SK-N-SH (cell line): ENCODE results near the gene TGIF1. TPM values are rescaled to one million over a fixed set of nuclear protein-coding genes. Genes with fewer than 3 reads are reported as not detected.

Source experiments
- CTCF ChIA-PET: fragments of 300-600, 350-600 bp; formaldehyde crosslinking; extraction: SDS; loops from one replicate; lab custom pipeline; 2021; lab: Yijun Ruan, JAX
- POLR2A ChIA-PET: fragments of 350-600 bp; sonication (Branson Sonifier 250); formaldehyde crosslinking; extraction: SDS; loops from one replicate; lab custom pipeline; 2020; ENCODE audit warnings: antibody characterized with exemption, inconsistent platforms; lab: Yijun Ruan, JAX
- DNase-seq: peaks from one replicate; pipeline ENCODE4 v3.0.0; 2012
- H2AFZ ChIP-seq: fragments of 200-600 bp; sonication (generic); 2 replicates; pipeline ENCODE4 v1.8.1; 2016; ENCODE audit warnings: antibody characterized with exemption, mild to moderate bottlenecking, low read depth
- H3F3A ChIP-seq: fragments of 200-600 bp; sonication (generic); replicated peaks from 2 replicates; pipeline ENCODE3; 2016; ENCODE audit warnings: antibody characterized with exemption, mild to moderate bottlenecking; ENCODE audit not compliant: insufficient read depth
- H3K27ac ChIP-seq, 2 experiments: fragments of 200-500 bp in 1 of 2; fragments of 200-600 bp in 1 of 2; sonication (Bioruptor generic) in 1 of 2; sonication (generic), shearing (Covaris generic) in 1 of 2; 2 replicates each; pipeline versions ENCODE4 v1.5.1 to v1.6.1; 2014 to 2016; ENCODE audit warnings: low read depth in 2 of 2, inconsistent platforms in 1 of 2, low read length in 1 of 2, mild to moderate bottlenecking in 1 of 2, mixed read lengths in 1 of 2
- H3K27me3 ChIP-seq: fragments of 200-600 bp; sonication (generic), shearing (Covaris generic); 2 replicates; pipeline ENCODE4 v1.6.1; 2016; ENCODE audit warnings: mixed run types; ENCODE audit not compliant: insufficient read depth
- H3K36me3 ChIP-seq, 2 experiments: fragments of 200-500 bp in 1 of 2; fragments of 200-600 bp in 1 of 2; sonication (Bioruptor generic) in 1 of 2; sonication (generic) in 1 of 2; replicated peaks in 1 of 2; 2 replicates each; pipeline versions ENCODE3 to v1.5.1; 2014 to 2016; ENCODE audit warnings: low read length in 1 of 2, mild to moderate bottlenecking in 1 of 2; ENCODE audit not compliant: insufficient read depth in 2 of 2, control insufficient read depth in 1 of 2
- H3K4me1 ChIP-seq, 2 experiments: fragments of 200-500 bp in 1 of 2; fragments of 200-600 bp in 1 of 2; sonication (Bioruptor generic) in 1 of 2; sonication (generic), shearing (Covaris generic) in 1 of 2; 2 replicates each; pipeline versions ENCODE4 v1.5.1 to v1.6.1; 2014 to 2016; ENCODE audit warnings: low read depth in 1 of 2, low read length in 1 of 2, mixed run types in 1 of 2; ENCODE audit not compliant: insufficient read depth in 2 of 2, control insufficient read depth in 1 of 2
- H3K4me2 ChIP-seq: fragments of 200-600 bp; sonication (generic), shearing (Covaris generic); 2 replicates; pipeline ENCODE4 v1.6.1; 2017; ENCODE audit warnings: mixed run types
- H3K4me3 ChIP-seq, 2 experiments: fragments of 200-500 bp in 1 of 2; fragments of 200-600 bp in 1 of 2; sonication (Bioruptor generic) in 1 of 2; sonication (generic), shearing (Covaris generic) in 1 of 2; 2 replicates each; pipeline versions ENCODE4 v1.5.1 to v1.8.1; 2014 to 2016; ENCODE audit warnings: low read depth in 2 of 2, inconsistent platforms in 1 of 2, low read length in 1 of 2, mild to moderate bottlenecking in 1 of 2, mixed read lengths in 1 of 2, moderate library complexity in 1 of 2
- H3K79me2 ChIP-seq: fragments of 200-600 bp; sonication (generic); 2 replicates; pipeline ENCODE4 v1.8.1; 2017; ENCODE audit warnings: mild to moderate bottlenecking; ENCODE audit not compliant: insufficient read depth
- H3K9ac ChIP-seq: fragments of 200-600 bp; sonication (generic); 2 replicates; pipeline ENCODE4 v1.6.1; 2017; ENCODE audit warnings: mixed run types
- H3K9me2 ChIP-seq: fragments of 200-600 bp; sonication (generic); 2 replicates; pipeline ENCODE4 v1.6.1; 2017; ENCODE audit warnings: mixed run types
- H3K9me3 ChIP-seq: fragments of 200-600 bp; sonication (generic); 2 replicates; pipeline ENCODE4 v1.6.1; 2017; ENCODE audit warnings: mixed run types, mild to moderate bottlenecking, moderate library complexity
- H4K20me1 ChIP-seq: fragments of 200-600 bp; sonication (generic); 2 replicates; pipeline ENCODE4 v1.6.1; 2017; ENCODE audit warnings: mild to moderate bottlenecking, mixed run types; ENCODE audit not compliant: insufficient read depth
- CTCF ChIP-seq: fragments of 200-600 bp; sonication (generic); IDR thresholded peaks from 2 replicates; pipeline ENCODE4 v1.6.1; 2017; ENCODE audit warnings: antibody characterized with exemption, mild to moderate bottlenecking, moderate library complexity
- EP300 ChIP-seq, 2 experiments: IDR thresholded peaks; 2 replicates each; pipeline versions ENCODE4 v1.4.0 to v1.6.1; 2012; ENCODE audit warnings: borderline replicate concordance in 1 of 2, low read depth in 1 of 2, low read length in 1 of 2
- EZH2phosphoT487 ChIP-seq: fragments of 200-600 bp; sonication (generic); IDR thresholded peaks from 2 replicates; pipeline ENCODE4 v1.6.1; 2017; ENCODE audit warnings: low read depth, mixed run types, mild to moderate bottlenecking, antibody characterized with exemption, moderate library complexity, borderline replicate concordance
- IRF3 ChIP-seq: fragments of 150-350 bp; IDR thresholded peaks from 2 replicates; pipeline ENCODE4 v1.6.1; 2016; ENCODE audit warnings: mild to moderate bottlenecking, low read depth, low read length
- NFIC ChIP-seq: IDR thresholded peaks from 2 replicates; pipeline ENCODE4 v1.4.0; 2012; ENCODE audit warnings: borderline replicate concordance
- NRF1 ChIP-seq: IDR thresholded peaks from 2 replicates; pipeline ENCODE4 v1.6.1; 2012; ENCODE audit warnings: low read depth, mild to moderate bottlenecking, low read length
- SIN3A ChIP-seq: IDR thresholded peaks from 2 replicates; pipeline ENCODE4 v1.6.1; 2012; ENCODE audit warnings: low read depth, mild to moderate bottlenecking, low read length, moderate library complexity, borderline replicate concordance
- USF2 ChIP-seq: fragments of 150-350 bp; IDR thresholded peaks from 2 replicates; pipeline ENCODE4 v1.6.1; 2017; ENCODE audit warnings: antibody characterized with exemption, low read length, low read depth, borderline replicate concordance
- YY1 ChIP-seq: IDR thresholded peaks from 2 replicates; pipeline ENCODE4 v1.4.0; 2012; ENCODE audit warnings: low read depth, mild to moderate bottlenecking
- ZBTB33 ChIP-seq: IDR thresholded peaks from 2 replicates; pipeline ENCODE4 v1.4.0; 2012; ENCODE audit warnings: low read depth, borderline replicate concordance
- WGBS: methylation state at CpG from one replicate; pipeline ENCODE4 v1.1.6; 2017; ENCODE audit warnings: low lambda C conversion rate; 5-methylcytosine and 5-hydroxymethylcytosine counted together
- polyA plus RNA-seq, 3 experiments: library from polyadenylated mRNA; depleted of rRNA; stranded (reverse); fragments of >200 nt; gene quantifications; 2 replicates each; pipeline ENCODE4 v1.2.3, GENCODE V29; 2012

The TGIF1 gene
- polyA plus RNA-seq, 1 of the 3 experiments (the other 2 are of a cell fraction): 113 TPM

GRCh38 chr18:3494245-3494526 lies 44.2 kb downstream of the TGIF1 start:
- TF ChIP-seq EP300 (IDR thresholded peaks at IDR 0.05; ENCODE audit: borderline replicate concordance in 1 of 2, low read depth in 1 of 2, low read length in 1 of 2): no peak
- TF ChIP-seq, all 33 proteins: peak for 0

GRCh38 chr18:3494569-3494968 lies 44.6 kb downstream of the TGIF1 start:
- Histone ChIP-seq H3K9ac (no peak overlapping the region), H3K9me2 (no peaks in the 10 kb centered on the region), H4K20me1 (no peaks in the 10 kb centered on the region), H3K27ac (no peak overlapping the region), H3F3A (no peaks in the 10 kb centered on the region), H3K4me1 (peaks cover 0 to 5% of the 10 kb centered on the region in 2 experiments; a peak in 2 of 4 replicates), H3K27me3 (no peaks in the 10 kb centered on the region), H3K9me3 (no peaks in the 10 kb centered on the region), H3K79me2 (no peaks in the 10 kb centered on the region), H3K4me3 (no peak overlapping the region), H2AFZ (no peak overlapping the region), H3K36me3 (no peaks in the 10 kb centered on the region), H3K4me2 (no peak overlapping the region)
- TF ChIP-seq SIN3A (no peak), EZH2phosphoT487 (no peak), ZBTB33 (no peak), CTCF (no peak), YY1 (no peak), NRF1 (no peak), IRF3 (no peak), NFIC (no peak), USF2 (no peak)
- DNase-seq: no peak
- 94% methylated on average over 5 of the region's 5 CpGs for WGBS
- POLR2A ChIA-PET: no interaction called here
- CTCF ChIA-PET: no interaction called here

More at GRCh38 chr18:3494245-3494526, 44.2 kb downstream of the TGIF1 start:
- H3K36me3 ChIP-seq: no peaks in the 10 kb centered on the region
- H3K27ac ChIP-seq: no peak overlapping the region
- H3F3A ChIP-seq: no peaks in the 10 kb centered on the region
- no peaks in the 10 kb centered on the region for H3K79me2 ChIP-seq
- WGBS: 93% methylated on average over 4 of the region's 4 CpGs
- no peak for DNase-seq
- no peak overlapping the region for H3K4me3 ChIP-seq
- no peaks in the 10 kb centered on the region for H4K20me1 ChIP-seq
- no peak overlapping the region for H3K4me2 ChIP-seq
- no peaks in the 10 kb centered on the region for H3K9me3 ChIP-seq
- no peaks in the 10 kb centered on the region for H3K27me3 ChIP-seq
- peaks cover 0 to 2% of the 10 kb centered on the region in 2 experiments; a peak in 2 of 4 replicates for H3K4me1 ChIP-seq
- no peaks in the 10 kb centered on the region for H3K9me2 ChIP-seq
- POLR2A ChIA-PET: no interaction called here
- no peak overlapping the region for H2AFZ ChIP-seq
- CTCF ChIA-PET: interaction anchor here (1.3 kb wide), 1 partner anchor 39 kb away, joined by 4 read pairs; no protein-coding TSS in a partner anchor
- no peak overlapping the region for H3K9ac ChIP-seq
